ENCODE data around the gene UCHL5. TPM values are rescaled to one million over a fixed set of nuclear protein-coding genes. Genes with fewer than 3 reads are reported as not detected.

UCHL5 gene
- total and polyA plus RNA-seq, 2 of the 13 experiments (the other 11 are each of a cell fraction or from before 2014, with no cell fraction given) = 18.2 to 44.1 TPM

- TF ChIP-seq RERE (CRISPR knock-in tag; IDR thresholded peaks at IDR 0.05; ENCODE audit: low read depth) (no peak), IKZF5 (CRISPR knock-in tag; IDR thresholded peaks at IDR 0.05) (peak; percentile 99), STAG1 (CRISPR knock-in tag; IDR thresholded peaks at IDR 0.05) (peak; percentile 41), RFXANK (CRISPR knock-in tag; IDR thresholded peaks at IDR 0.05) (peak; percentile 49; the same call in 1 of the 2 replicates), KAT8 (CRISPR knock-in tag; IDR thresholded peaks at IDR 0.05) (peak; percentile 97), HOXA5 (CRISPR knock-in tag; IDR thresholded peaks at IDR 0.05) (peak; percentile 60), CAMTA2 (CRISPR knock-in tag; IDR thresholded peaks at IDR 0.05; ENCODE audit: borderline replicate concordance) (no peak; the same call in 1 of the 2 replicates), ZNF441 (CRISPR knock-in tag; IDR thresholded peaks at IDR 0.05; ENCODE audit: borderline replicate concordance) (peak; percentile 89), TFDP2 (CRISPR knock-in tag; IDR thresholded peaks at IDR 0.05) (peak; percentile 99), NFYC (CRISPR knock-in tag; IDR thresholded peaks at IDR 0.05) (peak; percentile 51; the same call in 1 of the 2 replicates), HOXA3 (CRISPR knock-in tag; IDR thresholded peaks at IDR 0.05) (peak; percentile 98), ZNF263 (CRISPR knock-in tag; IDR thresholded peaks at IDR 0.05) (peak; percentile 36), IRF1 (CRISPR knock-in tag; IDR thresholded peaks at IDR 0.05; ENCODE audit: low read depth) (no peak), FOXA3 (CRISPR knock-in tag; IDR thresholded peaks at IDR 0.05) (peak; percentile 86), PRDM10 (CRISPR knock-in tag; IDR thresholded peaks at IDR 0.05; ENCODE audit: low read depth) (0 out of 2 replicates have a peak, but pooled peaks have one; percentile 25)
Observed at GRCh38 chr1:193059282-193060114, at the start of gene UCHL5, which contains the start of gene RO60 (continued).

Measured in HepG2 (cell line).